ENCODE data around the gene CIROP.

DNA sequence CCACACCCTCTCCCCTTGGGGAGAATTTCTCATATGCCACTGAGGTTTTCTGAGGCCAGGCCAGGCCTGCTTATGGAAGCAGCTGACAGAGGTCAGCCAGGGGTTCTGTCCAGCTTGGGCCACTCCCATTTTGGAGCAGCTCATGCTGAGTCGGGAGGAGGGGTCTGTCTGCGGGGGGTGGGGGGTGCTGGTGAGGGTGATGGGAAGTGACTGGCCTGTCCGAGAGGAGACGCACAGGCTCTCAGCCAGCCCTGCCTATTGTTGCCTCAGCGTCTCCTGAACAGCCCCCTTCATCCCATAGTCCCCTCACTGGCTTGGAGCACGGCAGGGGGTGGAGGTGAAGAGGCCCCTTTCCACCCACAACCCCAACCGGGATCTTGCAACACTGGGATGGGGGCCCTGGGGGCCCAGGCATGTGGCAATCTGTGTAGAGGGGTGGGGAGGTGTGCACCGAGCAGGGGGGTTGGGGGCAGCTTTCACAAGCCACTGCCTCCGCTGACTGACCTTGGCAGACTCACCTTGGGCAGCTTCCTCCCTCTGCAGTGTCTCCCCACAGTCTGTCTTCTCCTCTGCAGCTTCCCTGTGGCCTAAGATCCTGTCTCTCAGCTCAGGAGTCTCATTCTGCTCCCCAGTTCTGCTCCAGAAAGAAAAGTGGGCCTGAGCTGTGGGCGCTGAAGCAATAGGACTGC, 8.8 kb upstream of the CIROP start:
- no peak for TF ChIP-seq CTCF (IDR thresholded peaks at IDR 0.05)
- TF ChIP-seq POLR2A (IDR thresholded peaks at IDR 0.05): no peak
